Activated naive CD4-positive, alpha-beta T cell treated with anti-CD3 and anti-CD28 coated beads, Interleukin-2, amount 50 U/mL, for 72 hours (primary cell): ENCODE data around the gene MEGF11. TPM values are rescaled to one million over a fixed set of nuclear protein-coding genes. Genes with fewer than 3 reads are reported as not detected.

Source experiments
- ATAC-seq, 2 donors: fragments of 150-1000 bp; cut with Tn5 transposase; 2 replicates each; pipeline ENCODE4 v1.10.0; 2021; ENCODE audit warnings: mild to moderate bottlenecking in 2 of 2, moderate library complexity in 2 of 2
- DNase-seq, 2 donors: peaks; one replicate each; pipeline ENCODE4 v3.0.0; 2021 to 2022; ENCODE audit warnings: low spot score in 2 of 2
- H3K27ac Mint-ChIP-seq, 2 donors: one replicate each; pipeline ENCODE4 v1.8.0; 2022; ENCODE audit warnings: mild to moderate bottlenecking in 2 of 2, mixed read lengths in 2 of 2
- H3K36me3 Mint-ChIP-seq, 2 donors: one replicate each; pipeline ENCODE4 v1.8.0; 2022; ENCODE audit warnings: mixed read lengths in 2 of 2
- H3K9me3 Mint-ChIP-seq, 2 donors: one replicate each; pipeline ENCODE4 v1.8.0; 2022; ENCODE audit warnings: mixed read lengths in 2 of 2
- total RNA-seq, 2 donors: library from RNA; stranded (reverse); gene quantifications; one replicate each; pipeline ENCODE4 v1.2.3, GENCODE V29; 2022

MEGF11 gene
- total RNA-seq, 2 donors from 2014 or later = not detected

- Mint-ChIP-seq H3K9me3 (no peaks in the 10 kb centered on the region), H3K27ac (no peak overlapping the region), H3K36me3 (no peaks in the 10 kb centered on the region)
- no peak for DNase-seq
- ATAC-seq = peak in 1 of 2 donors; percentile 40
These were observed 395.7 kb downstream of the MEGF11 start for GRCh38 chr15:65857718-65858402.

GRCh38 chr15:65856821-65857455 is 396.6 kb downstream of the MEGF11 start:
- no peaks in the 10 kb centered on the region for H3K9me3 Mint-ChIP-seq
- DNase-seq = peak in 1 of 2 donors; percentile 86
- peak; percentile 81 to 82 for ATAC-seq
- peak overlapping the region in 1 of 2 donors; percentile 46 for H3K27ac Mint-ChIP-seq
- H3K36me3 Mint-ChIP-seq = no peaks in the 10 kb centered on the region

GRCh38 chr15:65851981-65852380 is 401.6 kb downstream of the MEGF11 start:
- Mint-ChIP-seq H3K36me3 (no peaks in the 10 kb centered on the region), H3K9me3 (no peaks in the 10 kb centered on the region), H3K27ac (peak overlapping the region in 1 of 2 donors; percentile 29)
- DNase-seq (no peak), ATAC-seq (no peak)

- DNase-seq (no peak), ATAC-seq (no peak)
- Mint-ChIP-seq H3K9me3 (no peaks in the 10 kb centered on the region), H3K27ac (no peak overlapping the region), H3K36me3 (no peaks in the 10 kb centered on the region)
These were observed 405.6 kb downstream of the MEGF11 start for GRCh38 chr15:65847989-65848388.

- DNase-seq (no peak), ATAC-seq (no peak)
- no peaks in the 10 kb centered on the region for H3K9me3 Mint-ChIP-seq
- H3K27ac Mint-ChIP-seq = no peak overlapping the region
- no peaks in the 10 kb centered on the region for H3K36me3 Mint-ChIP-seq
These were observed 407.6 kb downstream of the MEGF11 start for GRCh38 chr15:65845826-65846519.

Other genes with a start within 250 kb of the MEGF11 start
- 10 to 100 TPM; 11.2 to 27.0 TPM for gene DIS3L, start 39.8 kb upstream of the MEGF11 start, total RNA-seq
- gene TIPIN, start 102.9 kb upstream of the MEGF11 start, total RNA-seq = 10 to 100 TPM; 27.9 to 36.3 TPM
- gene MAP2K1, start 133.2 kb upstream of the MEGF11 start, total RNA-seq = 100 to 1,000 TPM in 1 of 2 donors, 10 to 100 TPM in 1; 78.8 to 131 TPM
- 10 to 100 TPM; 18.9 to 27.7 TPM for gene SNAPC5, start 244.0 kb upstream of the MEGF11 start, total RNA-seq